Stimulated activated CD8-positive, alpha-beta memory T cell treated with anti-CD3 and anti-CD28 coated beads, Interleukin-12 subunit alpha, Interleukin-12 subunit beta, amount 100 ng/mL, for 1 hour (primary cell): ENCODE results near the gene EHD4.

ENCODE experiments used
- DNase-seq: peaks from one replicate; pipeline ENCODE4 v3.0.0-alpha.2; 2020; ENCODE audit warnings: low read depth

Gene EHD4

GRCh38 chr15:41972253-41973242, at the start of gene EHD4:
Gene EHD4, minus strand, starts transcription at chr15:41972557. Its CDS starts 63 bp downstream, at chr15:41972494.
- peak; percentile 90 for DNase-seq

GRCh38 chr15:42021593-42021992, 49.2 kb upstream of the EHD4 start:
- no peak for DNase-seq

GRCh38 chr15:42020713-42021273, 48.4 kb upstream of the EHD4 start, which contains the start of gene PLA2G4E:
Gene PLA2G4E, minus strand, starts transcription at chr15:42021042. Its CDS starts 12 bp downstream, at chr15:42021030.
- DNase-seq = no peak

GRCh38 chr15:42018306-42019224, 46.2 kb upstream of the EHD4 start:
- no peak for DNase-seq

- DNase-seq = no peak
Measured at GRCh38 chr15:42016971-42017370, 44.6 kb upstream of the EHD4 start.

GRCh38 chr15:42014406-42014805, 42.0 kb upstream of the EHD4 start:
- no peak for DNase-seq

- no peak for DNase-seq
Measured at GRCh38 chr15:42012928-42013482, 40.6 kb upstream of the EHD4 start.

- no peak for DNase-seq
Measured at GRCh38 chr15:42012241-42012640, 39.9 kb upstream of the EHD4 start.

GRCh38 chr15:42011074-42011473, 38.7 kb upstream of the EHD4 start:
- DNase-seq = no peak

GRCh38 chr15:42010434-42010833, 38.1 kb upstream of the EHD4 start:
- DNase-seq = no peak

- no peak for DNase-seq
Measured at GRCh38 chr15:42009474-42009873, 37.1 kb upstream of the EHD4 start.

GRCh38 chr15:42009022-42009421, 36.7 kb upstream of the EHD4 start:
- no peak for DNase-seq

- no peak for DNase-seq
Measured at GRCh38 chr15:42007386-42007785, 35.0 kb upstream of the EHD4 start.

- no peak for DNase-seq
Measured at GRCh38 chr15:42002333-42002732, 30.0 kb upstream of the EHD4 start.

- DNase-seq = no peak
Measured at GRCh38 chr15:42001236-42001635, 28.9 kb upstream of the EHD4 start.

GRCh38 chr15:41999290-42000285, 27.2 kb upstream of the EHD4 start:
- DNase-seq = no peak

- no peak for DNase-seq
Measured at GRCh38 chr15:41997845-41998244, 25.5 kb upstream of the EHD4 start.

- DNase-seq = no peak
Measured at GRCh38 chr15:41996921-41997592, 24.7 kb upstream of the EHD4 start.

GRCh38 chr15:41996376-41996775, 24.0 kb upstream of the EHD4 start:
- DNase-seq = no peak

GRCh38 chr15:41995476-41995855, 23.1 kb upstream of the EHD4 start:
- DNase-seq = no peak
